Peyer's patch (tissue), 4 donors: ENCODE data around the gene FNIP1. TPM values are rescaled to one million over a fixed set of nuclear protein-coding genes. Genes with fewer than 3 reads are reported as not detected.

Source experiments
- DNase-seq, 3 donors: peaks; one replicate each; pipeline ENCODE4 v3.0.0-alpha.2; 2017 to 2019
- H3K27ac ChIP-seq, 4 donors: fragments of 200-600 bp; sonication (generic); one replicate each; pipeline ENCODE4 v1.5.1; 2016 to 2019
- H3K27me3 ChIP-seq, 2 donors: fragments of 200-600 bp; sonication (generic); one replicate each; pipeline ENCODE4 v1.5.1; 2019
- H3K36me3 ChIP-seq, 3 donors: fragments of 200-600 bp; sonication (generic); one replicate each; pipeline ENCODE4 v1.5.1; 2016 to 2019
- H3K4me1 ChIP-seq, 4 donors: fragments of 200-600 bp; sonication (generic); one replicate each; pipeline ENCODE4 v1.5.1; 2016 to 2019
- H3K4me3 ChIP-seq, 4 donors: fragments of 200-600 bp; sonication (generic); 1 replicate in 3 of 4; 2 replicates in 1 of 4; pipeline ENCODE4 v1.5.1; 2016 to 2019; ENCODE audit warnings: mild to moderate bottlenecking in 1 of 4
- H3K9me3 ChIP-seq, 4 donors: fragments of 200-600 bp; sonication (generic); one replicate each; pipeline ENCODE4 v1.5.1; 2016 to 2019; ENCODE audit warnings: mild to moderate bottlenecking in 1 of 4
- POLR2A ChIP-seq, 2 donors: fragments of 450-650 bp; IDR thresholded peaks; one replicate each; pipeline ENCODE4 v1.5.1; 2017; ENCODE audit warnings: antibody characterized with exemption in 2 of 2, mild to moderate bottlenecking in 2 of 2, moderate library complexity in 2 of 2
- total RNA-seq, 4 donors: library from RNA; depleted of rRNA; stranded (reverse); fragments of >200 nt; gene quantifications; one replicate each; pipeline ENCODE4 v1.1.0, GENCODE V29; 2016
- TF ChIP-seq, protein P1 (sequence below), 6 experiments: fragments of 450-650 bp in 4 of 6; fragments of 200-600 bp in 2 of 6; sonication (generic) in 1 of 6; IDR thresholded peaks; one replicate each; pipeline ENCODE4 v1.5.1; 2017 to 2019; ENCODE audit warnings: antibody characterized with exemption in 6 of 6, mild to moderate bottlenecking in 3 of 6, moderate library complexity in 1 of 6

The FNIP1 gene
- total RNA-seq, 4 donors from 2014 or later = 36.9 to 49.5 (median 46.1) TPM

DNA sequence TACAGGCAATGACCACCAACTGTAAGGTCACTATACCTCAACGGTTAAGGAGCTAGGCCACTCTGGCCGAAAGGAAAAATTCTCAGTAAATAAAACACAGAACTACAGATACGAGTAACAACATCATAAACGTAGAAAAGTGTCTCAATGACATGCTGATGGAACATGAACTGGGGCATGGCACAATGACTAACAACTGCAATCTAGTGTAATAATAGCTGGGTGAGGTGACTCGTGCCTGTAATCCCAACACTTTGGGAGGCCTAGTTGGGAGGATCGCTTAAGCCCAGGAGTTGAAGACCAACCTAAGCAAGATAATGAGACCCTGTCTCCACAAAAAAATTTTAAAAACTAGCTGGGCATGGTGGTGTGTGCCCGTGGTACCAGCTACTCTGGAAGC lies 152.0 kb downstream of the FNIP1 start:
- DNase-seq = peak in 1 of 3 donors; percentile 58
- Histone ChIP-seq H3K27me3 (no peaks in the 10 kb centered on the region), H3K36me3 (peaks cover 0 to 55% (median 0%) of the 10 kb centered on the region in 3 donors), H3K27ac (no peak overlapping the region), H3K4me3 (no peak overlapping the region), H3K9me3 (no peaks in the 10 kb centered on the region), H3K4me1 (peaks cover 0 to 4% (median 0%) of the 10 kb centered on the region in 4 donors)
- TF ChIP-seq, protein P1, sequence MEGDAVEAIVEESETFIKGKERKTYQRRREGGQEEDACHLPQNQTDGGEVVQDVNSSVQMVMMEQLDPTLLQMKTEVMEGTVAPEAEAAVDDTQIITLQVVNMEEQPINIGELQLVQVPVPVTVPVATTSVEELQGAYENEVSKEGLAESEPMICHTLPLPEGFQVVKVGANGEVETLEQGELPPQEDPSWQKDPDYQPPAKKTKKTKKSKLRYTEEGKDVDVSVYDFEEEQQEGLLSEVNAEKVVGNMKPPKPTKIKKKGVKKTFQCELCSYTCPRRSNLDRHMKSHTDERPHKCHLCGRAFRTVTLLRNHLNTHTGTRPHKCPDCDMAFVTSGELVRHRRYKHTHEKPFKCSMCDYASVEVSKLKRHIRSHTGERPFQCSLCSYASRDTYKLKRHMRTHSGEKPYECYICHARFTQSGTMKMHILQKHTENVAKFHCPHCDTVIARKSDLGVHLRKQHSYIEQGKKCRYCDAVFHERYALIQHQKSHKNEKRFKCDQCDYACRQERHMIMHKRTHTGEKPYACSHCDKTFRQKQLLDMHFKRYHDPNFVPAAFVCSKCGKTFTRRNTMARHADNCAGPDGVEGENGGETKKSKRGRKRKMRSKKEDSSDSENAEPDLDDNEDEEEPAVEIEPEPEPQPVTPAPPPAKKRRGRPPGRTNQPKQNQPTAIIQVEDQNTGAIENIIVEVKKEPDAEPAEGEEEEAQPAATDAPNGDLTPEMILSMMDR (IDR thresholded peaks at IDR 0.05) = no peak

DNA sequence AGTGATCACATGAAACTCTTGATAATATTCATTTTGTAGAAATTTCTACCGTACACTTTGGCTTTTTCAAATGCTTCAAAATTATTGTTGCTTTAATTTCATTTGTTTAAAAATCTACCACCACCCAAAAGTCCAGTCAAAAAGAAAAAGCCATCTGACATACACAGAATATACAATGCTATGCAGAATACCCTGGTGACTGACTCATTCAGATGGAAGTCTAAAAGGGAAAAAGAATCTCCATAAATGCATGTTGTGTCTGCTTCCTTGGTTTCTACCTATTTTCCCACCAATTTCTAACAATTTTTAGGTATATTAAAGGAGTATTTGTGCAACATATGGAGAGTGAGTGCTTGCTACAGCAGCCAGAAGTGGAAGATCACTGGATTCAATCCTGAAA lies 152.4 kb downstream of the FNIP1 start:
- Histone ChIP-seq H3K27ac (no peak overlapping the region), H3K9me3 (no peaks in the 10 kb centered on the region), H3K36me3 (peaks cover 0 to 51% (median 0%) of the 10 kb centered on the region in 3 donors), H3K4me3 (no peak overlapping the region), H3K4me1 (peaks cover 0 to 4% (median 0%) of the 10 kb centered on the region in 4 donors), H3K27me3 (no peaks in the 10 kb centered on the region)
- DNase-seq = no peak
- no peak for TF ChIP-seq POLR2A (IDR thresholded peaks at IDR 0.05)
- TF ChIP-seq, protein P1 (IDR thresholded peaks at IDR 0.05) = no peak

DNA sequence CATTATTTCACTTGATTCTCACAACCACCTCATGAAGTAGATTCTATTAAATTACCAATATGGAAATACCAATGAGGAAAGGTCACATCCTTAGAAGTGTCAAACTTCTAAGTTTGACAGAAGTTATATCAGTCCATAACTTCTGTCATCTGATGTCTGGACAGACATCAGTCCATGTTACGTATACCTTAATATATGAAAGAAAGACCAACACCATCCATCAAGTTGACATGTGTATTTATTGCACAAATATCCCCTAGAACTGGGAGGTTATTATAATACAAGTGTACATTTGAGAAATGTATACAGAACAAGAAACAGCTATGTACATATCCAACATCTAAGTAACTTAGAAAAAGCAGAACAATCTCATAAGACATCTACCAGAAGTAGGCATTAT lies 155.3 kb downstream of the FNIP1 start:
- TF ChIP-seq, protein P1 (IDR thresholded peaks at IDR 0.05) = no peak
- TF ChIP-seq POLR2A (IDR thresholded peaks at IDR 0.05) = no peak
- Histone ChIP-seq H3K27ac (no peak overlapping the region), H3K4me3 (no peak overlapping the region)

DNA sequence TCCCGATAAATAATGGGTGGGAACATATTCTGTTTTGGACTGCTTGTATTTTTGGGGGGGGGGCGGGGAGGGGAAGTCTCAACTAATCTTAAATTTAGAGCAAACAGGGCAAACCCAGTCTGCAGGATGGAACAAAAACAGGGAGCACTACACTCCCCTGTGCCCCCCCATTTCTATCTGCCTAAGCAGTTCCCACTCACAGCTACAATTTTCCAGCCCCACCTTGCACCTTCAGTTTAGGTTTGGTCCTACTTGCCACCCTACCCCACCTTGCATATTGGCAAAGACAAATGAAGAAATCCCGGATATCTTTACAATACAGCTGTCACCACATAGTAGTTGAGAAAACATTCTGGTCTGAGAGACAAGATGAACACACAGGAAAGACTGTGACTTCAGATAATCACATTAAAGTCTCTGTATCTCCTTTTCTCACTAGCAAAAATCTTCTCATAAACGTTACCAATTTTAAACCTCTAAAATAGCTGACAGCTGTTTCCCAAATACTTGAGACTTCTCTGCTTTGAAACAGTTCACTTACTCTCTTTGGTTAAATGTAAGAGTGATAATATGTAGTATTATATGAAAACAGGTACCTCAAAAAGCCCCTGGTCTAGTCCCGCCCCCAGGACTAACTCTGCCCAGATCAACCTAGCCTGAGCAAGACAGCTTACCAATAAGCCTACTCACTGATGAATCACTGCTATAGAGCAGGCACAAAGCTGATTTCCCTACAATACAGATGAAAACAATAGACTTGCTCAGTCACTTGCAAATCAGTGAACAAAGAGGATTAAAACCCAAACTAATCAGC lies 156.6 kb downstream of the FNIP1 start:
- Histone ChIP-seq H3K27me3 (no peaks in the 10 kb centered on the region), H3K27ac (no peak overlapping the region), H3K4me1 (peaks cover 0 to 10% (median 3%) of the 10 kb centered on the region in 4 donors), H3K4me3 (no peak overlapping the region), H3K9me3 (no peaks in the 10 kb centered on the region), H3K36me3 (peaks cover 0 to 24% (median 0%) of the 10 kb centered on the region in 3 donors)
- TF ChIP-seq, protein P1 (IDR thresholded peaks at IDR 0.05) = no peak
- no peak for TF ChIP-seq POLR2A (IDR thresholded peaks at IDR 0.05)
- DNase-seq = no peak

More for the DNA sequence above, 155.3 kb downstream of the FNIP1 start:
- no peaks in the 10 kb centered on the region for H3K27me3 ChIP-seq
- H3K9me3 ChIP-seq = no peaks in the 10 kb centered on the region
- peaks cover 0 to 5% (median under 1%) of the 10 kb centered on the region in 4 donors for H3K4me1 ChIP-seq
- peaks cover 0 to 35% (median 0%) of the 10 kb centered on the region in 3 donors for H3K36me3 ChIP-seq
- no peak for DNase-seq

DNA sequence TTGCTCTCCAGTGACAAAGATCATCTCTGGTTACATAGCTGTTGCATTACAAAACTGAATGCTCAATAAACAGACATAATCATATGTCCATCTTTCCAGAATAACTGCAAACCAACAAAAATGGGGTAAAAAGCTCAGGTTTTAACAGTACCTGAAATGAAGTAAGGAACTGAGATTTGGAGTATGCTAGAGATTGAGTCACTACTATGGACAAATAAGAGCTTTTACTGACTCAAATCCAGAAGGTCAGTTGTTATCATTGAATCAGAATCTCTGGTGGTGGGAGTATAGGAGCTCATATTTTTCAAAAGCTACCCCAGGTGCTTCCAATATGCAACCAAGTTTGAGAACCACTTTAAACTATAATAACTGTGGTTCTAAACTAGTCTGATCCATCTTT lies 157.7 kb downstream of the FNIP1 start:
- DNase-seq = no peak
- Histone ChIP-seq H3K4me1 (peaks cover 0 to 7% (median 3%) of the 10 kb centered on the region in 4 donors), H3K27me3 (no peaks in the 10 kb centered on the region), H3K27ac (no peak overlapping the region), H3K36me3 (peaks cover 0 to 13% (median 0%) of the 10 kb centered on the region in 3 donors), H3K9me3 (no peaks in the 10 kb centered on the region), H3K4me3 (no peak overlapping the region)
- TF ChIP-seq POLR2A (IDR thresholded peaks at IDR 0.05) = no peak
- TF ChIP-seq, protein P1 (IDR thresholded peaks at IDR 0.05) = no peak
